Activated naive CD4-positive, alpha-beta T cell treated with anti-CD3 and anti-CD28 coated beads, Interleukin-2, amount 50 U/mL, for 24 hours (primary cell): ENCODE measurements around the gene IL1RAPL2.

Source experiments
- H3K27ac Mint-ChIP-seq: one replicate; pipeline ENCODE4 v1.8.0; 2021; ENCODE audit warnings: mild to moderate bottlenecking, mixed read lengths
- H3K27me3 Mint-ChIP-seq: one replicate; pipeline ENCODE4 v1.8.0; 2021; ENCODE audit warnings: mixed read lengths
- H3K36me3 Mint-ChIP-seq: one replicate; pipeline ENCODE4 v1.8.0; 2021; ENCODE audit warnings: mixed read lengths
- H3K4me1 Mint-ChIP-seq: one replicate; pipeline ENCODE4 v1.8.0; 2021; ENCODE audit warnings: mixed read lengths
- H3K4me3 Mint-ChIP-seq: one replicate; pipeline ENCODE4 v1.8.0; 2021; ENCODE audit warnings: mild to moderate bottlenecking, mixed read lengths
- H3K9me3 Mint-ChIP-seq: one replicate; pipeline ENCODE4 v1.8.0; 2021; ENCODE audit warnings: mixed read lengths

IL1RAPL2 gene

DNA sequence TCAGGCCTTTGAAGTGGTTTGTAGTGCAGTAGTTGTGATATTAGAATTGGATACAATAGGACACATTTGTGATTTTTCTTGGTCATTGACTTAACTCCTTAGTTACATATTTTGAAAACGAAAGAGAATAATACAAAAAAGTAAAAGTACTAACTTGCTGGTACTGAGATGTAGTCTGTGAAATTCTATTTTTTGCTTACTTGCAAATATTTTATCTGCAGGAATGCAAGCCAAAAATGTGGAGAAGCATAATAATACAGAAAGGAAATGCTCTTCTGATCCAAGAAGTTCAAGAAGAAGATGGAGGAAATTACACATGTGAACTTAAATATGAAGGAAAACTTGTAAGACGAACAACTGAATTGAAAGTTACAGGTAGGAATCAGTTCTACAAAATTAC is 701.2 kb downstream of the IL1RAPL2 start:
- Mint-ChIP-seq H3K4me1 (no peaks in the 10 kb centered on the region), H3K9me3 (no peaks in the 10 kb centered on the region), H3K36me3 (no peaks in the 10 kb centered on the region), H3K27me3 (no peaks in the 10 kb centered on the region), H3K27ac (no peak overlapping the region), H3K4me3 (no peak overlapping the region)

- Mint-ChIP-seq H3K27me3 (no peaks in the 10 kb centered on the region), H3K27ac (no peak overlapping the region), H3K9me3 (no peaks in the 10 kb centered on the region), H3K36me3 (no peaks in the 10 kb centered on the region), H3K4me1 (no peaks in the 10 kb centered on the region), H3K4me3 (no peak overlapping the region)
Measured at GRCh38 chrX:105269386-105269785, 703.4 kb downstream of the IL1RAPL2 start.

GRCh38 chrX:105273326-105273725 is 707.3 kb downstream of the IL1RAPL2 start:
- H3K27me3 Mint-ChIP-seq: no peaks in the 10 kb centered on the region
- H3K9me3 Mint-ChIP-seq: no peaks in the 10 kb centered on the region

DNA sequence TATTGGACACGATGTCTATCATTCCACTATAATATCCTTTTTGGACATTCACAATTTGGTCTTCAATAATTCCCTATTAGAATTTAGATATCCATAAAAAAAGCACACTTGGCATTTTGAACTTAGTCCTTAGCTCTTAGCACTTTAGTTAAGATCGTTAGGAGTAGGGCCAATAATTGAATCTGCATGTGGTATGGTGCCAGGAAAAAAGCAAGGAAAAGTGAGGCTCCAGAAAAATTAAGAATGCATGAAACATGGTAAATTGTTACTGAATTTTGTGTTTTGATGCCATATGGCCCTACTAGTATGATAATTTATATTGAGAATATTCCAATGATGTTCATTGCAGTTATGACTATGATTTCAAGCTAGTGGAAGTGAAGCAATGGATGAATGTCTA is 708.1 kb downstream of the IL1RAPL2 start:
- H3K36me3 Mint-ChIP-seq: no peaks in the 10 kb centered on the region
- no peaks in the 10 kb centered on the region for H3K4me1 Mint-ChIP-seq
- H3K9me3 Mint-ChIP-seq: no peaks in the 10 kb centered on the region
- no peak overlapping the region for H3K27ac Mint-ChIP-seq
- H3K4me3 Mint-ChIP-seq: no peak overlapping the region
- no peaks in the 10 kb centered on the region for H3K27me3 Mint-ChIP-seq

More at GRCh38 chrX:105273326-105273725, 707.3 kb downstream of the IL1RAPL2 start:
- Mint-ChIP-seq H3K27ac (no peak overlapping the region), H3K4me1 (no peaks in the 10 kb centered on the region), H3K4me3 (no peak overlapping the region), H3K36me3 (no peaks in the 10 kb centered on the region)

- H3K36me3 Mint-ChIP-seq: no peaks in the 10 kb centered on the region
- no peak overlapping the region for H3K4me3 Mint-ChIP-seq
- no peaks in the 10 kb centered on the region for H3K9me3 Mint-ChIP-seq
- H3K4me1 Mint-ChIP-seq: no peaks in the 10 kb centered on the region
- no peaks in the 10 kb centered on the region for H3K27me3 Mint-ChIP-seq
- H3K27ac Mint-ChIP-seq: no peak overlapping the region
Measured at GRCh38 chrX:105277132-105277531, 711.1 kb downstream of the IL1RAPL2 start.

DNA sequence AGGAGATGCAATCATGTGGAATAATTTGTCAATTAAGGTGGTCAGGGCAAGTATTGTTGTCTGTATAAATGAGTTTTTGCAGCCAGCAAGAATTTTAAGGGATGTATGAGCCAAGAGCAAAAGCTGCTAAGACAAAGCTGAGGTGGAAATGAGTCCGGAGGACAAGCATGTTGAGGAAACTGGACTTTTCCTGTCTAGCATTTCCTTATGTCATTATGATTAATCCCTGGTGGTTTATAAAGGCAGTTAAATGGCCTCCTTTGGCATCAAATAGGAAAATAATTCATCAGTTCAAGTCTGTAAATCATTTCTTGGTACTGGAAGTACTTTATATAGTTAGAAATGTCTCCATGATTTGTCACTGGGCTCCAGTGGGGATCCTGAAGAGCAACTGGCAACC is 716.1 kb downstream of the IL1RAPL2 start:
- Mint-ChIP-seq H3K27me3 (no peaks in the 10 kb centered on the region), H3K27ac (no peak overlapping the region), H3K4me3 (no peak overlapping the region), H3K4me1 (no peaks in the 10 kb centered on the region), H3K9me3 (no peaks in the 10 kb centered on the region), H3K36me3 (no peaks in the 10 kb centered on the region)

GRCh38 chrX:105297041-105297440 is 731.0 kb downstream of the IL1RAPL2 start:
- H3K4me3 Mint-ChIP-seq: no peak overlapping the region
- H3K27me3 Mint-ChIP-seq: no peaks in the 10 kb centered on the region
- H3K4me1 Mint-ChIP-seq: no peaks in the 10 kb centered on the region
- H3K9me3 Mint-ChIP-seq: no peaks in the 10 kb centered on the region
- H3K36me3 Mint-ChIP-seq: no peaks in the 10 kb centered on the region
- H3K27ac Mint-ChIP-seq: no peak overlapping the region

DNA sequence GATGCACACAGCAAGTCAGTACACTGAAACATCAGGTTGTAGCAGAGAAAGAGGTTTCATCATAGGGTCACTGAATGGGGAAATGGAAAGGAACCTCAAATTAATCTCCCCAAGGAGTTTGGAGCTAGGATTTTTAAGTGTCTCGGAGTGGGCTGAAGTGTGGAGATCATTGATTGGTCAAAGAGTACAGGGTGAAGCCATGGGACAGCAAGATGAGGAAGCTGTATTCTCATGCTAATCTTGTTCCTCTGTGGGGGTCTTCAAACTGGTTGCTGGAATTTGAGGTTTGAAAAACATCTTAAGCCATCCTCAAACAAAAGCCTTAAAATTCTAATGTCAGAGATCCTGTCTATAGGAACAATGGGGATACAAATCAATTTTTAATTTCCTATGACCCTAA is 733.3 kb downstream of the IL1RAPL2 start:
- no peak overlapping the region for H3K27ac Mint-ChIP-seq
- H3K27me3 Mint-ChIP-seq: no peaks in the 10 kb centered on the region
- no peaks in the 10 kb centered on the region for H3K36me3 Mint-ChIP-seq

GRCh38 chrX:105302246-105302645 is 736.2 kb downstream of the IL1RAPL2 start:
- Mint-ChIP-seq H3K36me3 (no peaks in the 10 kb centered on the region), H3K27me3 (no peaks in the 10 kb centered on the region), H3K27ac (no peak overlapping the region), H3K9me3 (no peaks in the 10 kb centered on the region), H3K4me1 (no peaks in the 10 kb centered on the region), H3K4me3 (no peak overlapping the region)

More for the DNA sequence above, 733.3 kb downstream of the IL1RAPL2 start:
- H3K4me3 Mint-ChIP-seq: no peak overlapping the region
- no peaks in the 10 kb centered on the region for H3K9me3 Mint-ChIP-seq
- H3K4me1 Mint-ChIP-seq: no peaks in the 10 kb centered on the region

DNA sequence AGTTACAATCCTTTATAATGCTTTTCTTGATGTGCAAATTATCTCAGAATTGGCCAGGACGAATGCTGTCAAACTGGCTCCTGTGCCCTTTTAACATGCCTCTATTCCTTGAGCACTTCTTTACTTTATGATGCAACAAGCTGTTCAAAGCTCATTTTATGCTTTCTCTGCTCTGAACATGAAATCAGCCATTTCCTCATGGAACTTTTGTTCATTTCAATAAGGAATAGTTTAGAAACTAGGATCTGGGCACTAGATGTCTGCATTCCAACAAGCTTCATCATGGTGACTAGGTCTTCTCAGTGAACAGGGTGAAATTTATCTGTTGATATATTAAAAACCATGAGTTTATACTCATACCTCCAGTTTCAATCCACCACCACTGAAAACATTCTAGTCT is 741.8 kb downstream of the IL1RAPL2 start:
- Mint-ChIP-seq H3K27ac (no peak overlapping the region), H3K4me3 (no peak overlapping the region), H3K36me3 (no peaks in the 10 kb centered on the region), H3K4me1 (no peaks in the 10 kb centered on the region), H3K27me3 (no peaks in the 10 kb centered on the region), H3K9me3 (no peaks in the 10 kb centered on the region)

DNA sequence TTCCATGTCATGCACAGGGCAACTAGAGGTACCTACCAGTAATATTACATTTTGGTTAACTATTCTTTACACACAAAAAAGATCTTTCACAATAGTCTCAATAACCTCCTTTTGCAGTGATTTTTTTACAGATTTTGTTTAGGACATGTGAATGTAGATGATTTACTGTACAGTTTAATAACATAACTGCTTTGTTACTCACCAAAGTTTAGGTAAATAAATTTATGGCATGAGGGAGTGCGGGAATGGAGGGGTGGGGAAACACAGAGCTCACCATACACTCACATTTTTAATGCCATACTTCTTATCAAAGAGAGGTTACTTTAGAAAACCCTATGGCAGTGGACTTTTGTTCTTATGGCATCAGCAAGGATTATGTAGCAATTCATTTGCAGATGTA is 747.6 kb downstream of the IL1RAPL2 start:
- no peak overlapping the region for H3K27ac Mint-ChIP-seq
- H3K36me3 Mint-ChIP-seq: no peaks in the 10 kb centered on the region
- H3K27me3 Mint-ChIP-seq: no peaks in the 10 kb centered on the region

GRCh38 chrX:105314458-105314857 is 748.5 kb downstream of the IL1RAPL2 start:
- H3K4me3 Mint-ChIP-seq: no peak overlapping the region
- H3K36me3 Mint-ChIP-seq: no peaks in the 10 kb centered on the region
- no peaks in the 10 kb centered on the region for H3K27me3 Mint-ChIP-seq
- H3K27ac Mint-ChIP-seq: no peak overlapping the region
- H3K9me3 Mint-ChIP-seq: no peaks in the 10 kb centered on the region
- no peaks in the 10 kb centered on the region for H3K4me1 Mint-ChIP-seq

More for the DNA sequence above, 747.6 kb downstream of the IL1RAPL2 start:
- no peaks in the 10 kb centered on the region for H3K4me1 Mint-ChIP-seq
- H3K9me3 Mint-ChIP-seq: no peaks in the 10 kb centered on the region
- no peak overlapping the region for H3K4me3 Mint-ChIP-seq

- Mint-ChIP-seq H3K4me3 (no peak overlapping the region), H3K27me3 (no peaks in the 10 kb centered on the region), H3K27ac (no peak overlapping the region), H3K36me3 (no peaks in the 10 kb centered on the region), H3K9me3 (no peaks in the 10 kb centered on the region), H3K4me1 (no peaks in the 10 kb centered on the region)
Measured at GRCh38 chrX:105315248-105315647, 749.2 kb downstream of the IL1RAPL2 start.

GRCh38 chrX:105317117-105317516 is 751.1 kb downstream of the IL1RAPL2 start:
- no peaks in the 10 kb centered on the region for H3K27me3 Mint-ChIP-seq
- no peaks in the 10 kb centered on the region for H3K9me3 Mint-ChIP-seq
- no peaks in the 10 kb centered on the region for H3K36me3 Mint-ChIP-seq
- H3K27ac Mint-ChIP-seq: no peak overlapping the region
- H3K4me1 Mint-ChIP-seq: no peaks in the 10 kb centered on the region
- no peak overlapping the region for H3K4me3 Mint-ChIP-seq

DNA sequence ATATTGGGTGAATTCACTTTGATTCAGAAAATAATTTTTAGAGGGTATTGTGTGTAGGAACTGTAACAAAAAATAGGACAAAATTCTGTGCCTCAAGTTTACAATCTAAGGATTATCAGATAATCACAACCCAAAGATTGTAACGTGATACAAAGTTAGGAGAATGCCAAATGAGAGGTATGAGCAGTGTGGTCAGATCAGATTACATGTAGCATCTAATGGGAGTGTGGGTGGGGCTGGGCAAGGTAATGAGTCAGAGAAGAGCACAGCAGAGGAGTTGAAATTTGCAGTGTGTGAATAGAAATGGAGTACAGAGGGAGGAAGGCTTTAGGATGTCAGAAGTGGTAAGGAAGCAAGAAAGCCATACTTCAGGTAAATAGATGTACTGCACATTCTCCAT is 757.9 kb downstream of the IL1RAPL2 start:
- Mint-ChIP-seq H3K4me3 (no peak overlapping the region), H3K9me3 (no peaks in the 10 kb centered on the region), H3K27ac (no peak overlapping the region), H3K4me1 (no peaks in the 10 kb centered on the region), H3K36me3 (no peaks in the 10 kb centered on the region), H3K27me3 (no peaks in the 10 kb centered on the region)

DNA sequence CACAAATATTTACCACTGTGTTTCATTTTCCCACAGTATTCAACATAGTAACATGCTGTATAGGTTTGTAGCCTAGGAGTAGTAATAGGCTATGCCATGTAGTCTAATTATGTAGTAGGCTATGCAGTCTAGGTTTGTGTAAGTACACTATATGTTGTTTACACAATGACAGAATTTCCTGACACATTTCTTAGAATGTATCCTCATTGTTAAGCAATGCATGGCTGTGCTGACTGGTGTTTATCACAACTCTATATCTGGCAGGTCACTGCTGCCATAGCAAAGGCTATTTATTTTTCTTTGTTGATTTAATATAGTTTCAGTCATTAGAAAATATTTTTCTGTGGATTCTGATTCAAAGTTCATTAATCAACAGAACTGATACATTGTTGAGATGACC is 762.8 kb downstream of the IL1RAPL2 start:
- Mint-ChIP-seq H3K36me3 (no peaks in the 10 kb centered on the region), H3K4me1 (no peaks in the 10 kb centered on the region), H3K9me3 (no peaks in the 10 kb centered on the region), H3K27me3 (no peaks in the 10 kb centered on the region), H3K4me3 (no peak overlapping the region), H3K27ac (no peak overlapping the region)

GRCh38 chrX:105331244-105331643 is 765.2 kb downstream of the IL1RAPL2 start:
- no peaks in the 10 kb centered on the region for H3K36me3 Mint-ChIP-seq
- H3K4me3 Mint-ChIP-seq: no peak overlapping the region
- no peaks in the 10 kb centered on the region for H3K4me1 Mint-ChIP-seq
- no peaks in the 10 kb centered on the region for H3K9me3 Mint-ChIP-seq
- H3K27ac Mint-ChIP-seq: no peak overlapping the region
- H3K27me3 Mint-ChIP-seq: no peaks in the 10 kb centered on the region
